Lung (tissue), 12 donors: ENCODE measurements around the gene FOXM1. TPM values are rescaled to one million over a fixed set of nuclear protein-coding genes. Genes with fewer than 3 reads are reported as not detected.
A peak's percentile ranks its signal among the peaks of the same experiment; 100 is the strongest.

Source experiments
- ATAC-seq: fragments of 200-7000 bp; cut with Tn5 transposase; one replicate; pipeline ENCODE4 v1.9.1; 2020; ENCODE audit warnings: moderate number of reproducible peaks; ENCODE audit not compliant: insufficient read depth, low FRiP score
- DNase-seq, 3 donors: peaks; one replicate each; pipeline ENCODE4 v3.0.0-alpha.2; 2013 to 2017
- H3K27ac ChIP-seq, 2 donors: one replicate each; pipeline ENCODE4 v1.5.1; 2013; ENCODE audit warnings: mild to moderate bottlenecking in 2 of 2, moderate library complexity in 2 of 2, control low read depth in 1 of 2, inconsistent platforms in 1 of 2, low read depth in 1 of 2, low read length in 1 of 2
- H3K27me3 ChIP-seq, 3 donors: one replicate each; pipeline ENCODE4 v1.5.1; 2013; ENCODE audit warnings: low read length in 2 of 3; ENCODE audit not compliant: control insufficient read depth in 3 of 3, insufficient read depth in 3 of 3
- H3K36me3 ChIP-seq, 4 donors: one replicate each; pipeline ENCODE4 v1.5.1; 2013; ENCODE audit warnings: low read length in 4 of 4, mild to moderate bottlenecking in 1 of 4, moderate library complexity in 1 of 4; ENCODE audit not compliant: control insufficient read depth in 4 of 4, insufficient read depth in 4 of 4
- H3K4me1 ChIP-seq, 5 donors: one replicate each; pipeline ENCODE4 v1.5.1; 2013; ENCODE audit warnings: low read length in 5 of 5, mild to moderate bottlenecking in 2 of 5, moderate library complexity in 1 of 5; ENCODE audit not compliant: control insufficient read depth in 5 of 5, insufficient read depth in 5 of 5
- H3K4me3 ChIP-seq: one replicate; pipeline ENCODE4 v1.5.1; 2013; ENCODE audit warnings: mild to moderate bottlenecking, control low read depth, moderate library complexity
- H3K9ac ChIP-seq, 2 donors: one replicate each; pipeline ENCODE4 v1.5.1; 2013; ENCODE audit warnings: low read length in 2 of 2, control low read depth in 1 of 2; ENCODE audit not compliant: insufficient read depth in 1 of 2
- H3K9me3 ChIP-seq, 4 donors: one replicate each; pipeline ENCODE4 v1.5.1; 2013; ENCODE audit warnings: low read length in 3 of 4, mild to moderate bottlenecking in 1 of 4, moderate library complexity in 1 of 4; ENCODE audit not compliant: control insufficient read depth in 4 of 4, insufficient read depth in 3 of 4
- WGBS, 2 donors: extraction: QIAGEN DNeasy Blood & Tissue Kit; methylation state at CpG; one replicate each; pipeline ENCODE4 v1.1.7; 2013; 5-methylcytosine and 5-hydroxymethylcytosine counted together
- polyA plus RNA-seq, 2 donors: library from polyadenylated mRNA; stranded (reverse); fragments of 200-250 nt; gene quantifications; one replicate each; pipeline ENCODE4 v1.2.1, GENCODE V29; 2013
- total RNA-seq, 2 donors: library from RNA; depleted of rRNA in 1 of 2; stranded (reverse); fragments of >200 nt in 1 of 2; gene quantifications; one replicate each; pipeline ENCODE4 v1.2.1, GENCODE V29; 2014 to 2021
- TF ChIP-seq, protein P1 (sequence below): IDR thresholded peaks from 2 replicates; pipeline ENCODE4 v1.5.1; 2012; ENCODE audit warnings: mild to moderate bottlenecking; ENCODE audit errors: control extremely low read depth, extremely low read depth
- donor health status: control.
- donor health status: control.
- donor health status: Bipolar disorder and iron deficiency.
- donor health status: healthy.
- donor health status: DM: yes; HTN: yes; CAD: no.

FOXM1 gene
- total and polyA plus RNA-seq, 4 donors: 1.6 to 4.0 (median 3.2) TPM

GRCh38 chr12:2813214-2814185 is 63.5 kb downstream of the FOXM1 start:
- Histone ChIP-seq H3K9me3 (no peaks in the 10 kb centered on the region), H3K9ac (peak overlapping the region; percentile 30 to 66), H3K4me1 (peaks cover 0 to 21% (median 0%) of the 10 kb centered on the region in 5 donors), H3K4me3 (peak overlapping the region; percentile 79), H3K27ac (peak overlapping the region; percentile 88 to 97), H3K27me3 (no peaks in the 10 kb centered on the region), H3K36me3 (peaks cover 0 to 12% (median 8%) of the 10 kb centered on the region in 4 donors)
- WGBS, 2 donors: 16 to 20% methylated on average over 10 of the region's 10 CpGs
- peak; percentile 62 to 80 (median 78) for DNase-seq
- TF ChIP-seq, protein P1, sequence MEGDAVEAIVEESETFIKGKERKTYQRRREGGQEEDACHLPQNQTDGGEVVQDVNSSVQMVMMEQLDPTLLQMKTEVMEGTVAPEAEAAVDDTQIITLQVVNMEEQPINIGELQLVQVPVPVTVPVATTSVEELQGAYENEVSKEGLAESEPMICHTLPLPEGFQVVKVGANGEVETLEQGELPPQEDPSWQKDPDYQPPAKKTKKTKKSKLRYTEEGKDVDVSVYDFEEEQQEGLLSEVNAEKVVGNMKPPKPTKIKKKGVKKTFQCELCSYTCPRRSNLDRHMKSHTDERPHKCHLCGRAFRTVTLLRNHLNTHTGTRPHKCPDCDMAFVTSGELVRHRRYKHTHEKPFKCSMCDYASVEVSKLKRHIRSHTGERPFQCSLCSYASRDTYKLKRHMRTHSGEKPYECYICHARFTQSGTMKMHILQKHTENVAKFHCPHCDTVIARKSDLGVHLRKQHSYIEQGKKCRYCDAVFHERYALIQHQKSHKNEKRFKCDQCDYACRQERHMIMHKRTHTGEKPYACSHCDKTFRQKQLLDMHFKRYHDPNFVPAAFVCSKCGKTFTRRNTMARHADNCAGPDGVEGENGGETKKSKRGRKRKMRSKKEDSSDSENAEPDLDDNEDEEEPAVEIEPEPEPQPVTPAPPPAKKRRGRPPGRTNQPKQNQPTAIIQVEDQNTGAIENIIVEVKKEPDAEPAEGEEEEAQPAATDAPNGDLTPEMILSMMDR: peak; percentile 52
- peak; percentile 54 for ATAC-seq

DNA sequence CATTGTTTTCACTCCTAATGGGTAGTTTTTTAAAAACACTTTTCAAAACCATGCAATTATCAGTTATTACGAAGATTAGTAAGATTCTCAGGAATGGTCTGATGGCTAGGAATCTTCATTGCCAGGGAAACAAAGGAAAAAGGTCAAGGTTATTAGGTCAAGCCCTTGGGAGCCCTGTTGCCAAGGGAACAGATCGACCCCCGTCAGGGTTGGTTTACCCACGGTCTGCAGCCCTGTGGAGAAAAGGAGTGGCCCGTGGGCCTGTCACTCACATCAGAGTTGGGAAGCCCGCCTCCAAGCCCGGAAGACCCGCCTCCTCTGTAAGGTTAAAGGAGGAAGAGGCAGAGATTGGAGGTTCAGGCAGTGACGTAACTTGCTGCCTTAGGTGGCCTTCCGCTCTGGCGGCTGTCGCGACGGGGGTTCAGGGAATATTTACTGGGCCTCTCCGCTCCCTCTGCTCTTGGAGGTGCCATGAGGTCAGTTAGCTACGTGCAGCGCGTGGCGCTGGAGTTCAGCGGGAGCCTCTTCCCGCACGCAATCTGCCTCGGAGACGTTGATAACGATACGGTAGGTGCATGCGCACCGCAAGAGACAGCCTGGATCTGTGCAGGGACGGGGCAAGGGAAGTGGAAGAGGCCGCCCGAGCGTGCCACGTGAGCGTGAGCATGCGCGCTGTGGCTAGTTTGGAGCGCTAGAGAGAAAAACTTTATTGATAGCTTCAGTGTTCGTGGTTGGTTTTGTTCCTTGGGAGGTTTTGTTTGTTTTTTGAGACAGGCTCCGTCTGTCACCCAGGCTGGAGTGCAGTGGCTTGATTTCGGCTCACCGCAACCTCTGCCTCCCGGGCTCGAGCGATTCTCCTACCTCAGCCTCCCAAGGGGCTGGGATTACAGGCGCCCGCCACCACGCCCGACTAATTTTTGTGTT is 64.4 kb downstream of the FOXM1 start, which contains the start of gene ITFG2:
Gene ITFG2 (plus strand): TSS at position 379 of the 924 bp plus-strand sequence. CDS start 93 bp downstream, at position 472.
- H3K27ac ChIP-seq: peak within 1 kb of the TSS; percentile 88 to 97
- no peaks in the 10 kb centered on the region for H3K27me3 ChIP-seq
- peak within 1 kb of the TSS; percentile 66 to 75 for H3K9ac ChIP-seq
- DNase-seq: peak; percentile 99
- TF ChIP-seq, protein P1: no peak
- H3K4me1 ChIP-seq: peaks cover 0 to 21% (median 0%) of the 10 kb centered on the region in 5 donors
- H3K36me3 ChIP-seq: peaks cover 0 to 4% (median 2%) of the 10 kb centered on the region in 4 donors
- H3K9me3 ChIP-seq: no peaks in the 10 kb centered on the region
- peak within 1 kb of the TSS; percentile 79 for H3K4me3 ChIP-seq
- WGBS, 2 donors: 1% methylated on average over 48 of the region's 48 CpGs
- ATAC-seq: peak; percentile 97

- 69 to 79% methylated on average over 5 of the region's 5 CpGs for WGBS, 2 donors
- H3K4me1 ChIP-seq: peaks cover 0 to 21% (median 0%) of the 10 kb centered on the region in 5 donors
- H3K9ac ChIP-seq: no peak overlapping the region
- H3K4me3 ChIP-seq: no peak overlapping the region
- DNase-seq (peak in 1 of 3 donors; percentile 55), ATAC-seq (no peak)
- no peaks in the 10 kb centered on the region for H3K27me3 ChIP-seq
- TF ChIP-seq, protein P1: no peak
- H3K9me3 ChIP-seq: no peaks in the 10 kb centered on the region
- no peak overlapping the region for H3K27ac ChIP-seq
- peaks cover 0 to 4% (median under 1%) of the 10 kb centered on the region in 4 donors for H3K36me3 ChIP-seq
Measured at GRCh38 chr12:2811801-2812200, 65.2 kb downstream of the FOXM1 start.

Other genes with a start within 250 kb of the FOXM1 start
- 10 to 100 TPM; 52.3 to 69.8 TPM for gene FKBP4, start 82.2 kb downstream of the FOXM1 start, total RNA-seq
- gene FKBP4, start 82.2 kb downstream of the FOXM1 start, polyA plus RNA-seq: 10 to 100 TPM; 26.7 to 34.9 TPM
- gene ITFG2, start 64.5 kb downstream of the FOXM1 start, total RNA-seq: 10 to 100 TPM; 39.3 to 43.0 TPM
- gene ITFG2, start 64.5 kb downstream of the FOXM1 start, polyA plus RNA-seq: 10 to 100 TPM; 22.6 to 26.0 TPM
- gene NRIP2, start 42.1 kb downstream of the FOXM1 start, total RNA-seq: 1 to 10 TPM in 1 of 2 donors, under 1 TPM in 1; 0.89 to 1.1 TPM
- gene NRIP2, start 42.1 kb downstream of the FOXM1 start, polyA plus RNA-seq: under 1 TPM; 0.10 to 0.57 TPM
- not detected for gene TEX52, start 20.1 kb downstream of the FOXM1 start, total RNA-seq
- not detected for gene TEX52, start 20.1 kb downstream of the FOXM1 start, polyA plus RNA-seq
- gene RHNO1, start within 50 bp of the FOXM1 start, total RNA-seq: 10 to 100 TPM; 14.2 to 16.3 TPM
- gene RHNO1, start within 50 bp of the FOXM1 start, polyA plus RNA-seq: 10 to 100 TPM; 11.0 to 19.0 TPM
- 10 to 100 TPM; 16.4 to 30.7 TPM for gene TULP3, start 13.7 kb upstream of the FOXM1 start, total RNA-seq
- gene TULP3, start 13.7 kb upstream of the FOXM1 start, polyA plus RNA-seq: 1 to 10 TPM; 7.4 to 9.9 TPM
- gene TEAD4, start 82.2 kb upstream of the FOXM1 start, total RNA-seq: 10 to 100 TPM in 1 of 2 donors, 1 to 10 TPM in 1; 7.1 to 36.3 TPM
- 10 to 100 TPM; 24.0 to 33.7 TPM for gene TEAD4, start 82.2 kb upstream of the FOXM1 start, polyA plus RNA-seq
- gene TSPAN9, start 200.2 kb upstream of the FOXM1 start, total RNA-seq: 10 to 100 TPM; 40.1 to 72.3 TPM
- 10 to 100 TPM; 23.0 to 27.7 TPM for gene TSPAN9, start 200.2 kb upstream of the FOXM1 start, polyA plus RNA-seq